Loucy (cell line): ENCODE data around the gene PADI1.

Experiments
- CTCF ChIP-seq: fragments of 200-600 bp; sonication (generic); conservative IDR thresholded peaks from 2 replicates; pipeline ENCODE4 v1.5.1; 2014; ENCODE audit warnings: mild to moderate bottlenecking, antibody characterized with exemption, low read length
- EZH2phosphoT487 ChIP-seq: fragments of 200-600 bp; IDR thresholded peaks from 2 replicates; pipeline ENCODE4 v1.6.1; 2018; ENCODE audit warnings: antibody characterized with exemption, mild to moderate bottlenecking, moderate library complexity, borderline replicate concordance

- no peak for TF ChIP-seq CTCF
- TF ChIP-seq EZH2phosphoT487, result no peak
Measured at GRCh38 chr1:17281775-17282181, 76.8 kb downstream of the PADI1 start.
